A549 (cell line): ENCODE measurements around the gene SEMA3C. TPM values are rescaled to one million over a fixed set of nuclear protein-coding genes. Genes with fewer than 3 reads are reported as not detected.

ENCODE experiments used
- ATAC-seq, 2 experiments: fragments of 200-7000 bp in 1 of 2; fragments of >200 bp in 1 of 2; cut with Nextera tagmentation in 1 of 2; cut with Tn5 transposase in 1 of 2; 3 replicates each; pipeline versions ENCODE4 v1.8.0 to v1.9.1; 2018 to 2020; ENCODE audit warnings: mild to moderate bottlenecking in 1 of 2, moderate library complexity in 1 of 2
- CTCF ChIA-PET: fragments of 300-600 bp; sonication (Branson Sonifier 250); formaldehyde crosslinking; extraction: SDS; loops from one replicate; lab custom pipeline; 2021; ENCODE audit warnings: antibody characterized with exemption, inconsistent platforms; lab: Yijun Ruan, JAX
- POLR2A ChIA-PET: fragments of 350-600 bp; formaldehyde crosslinking; extraction: SDS; loops from one replicate; lab custom pipeline; 2021; ENCODE audit warnings: antibody characterized with exemption, inconsistent platforms; lab: Yijun Ruan, JAX
- DNase-seq, 2 experiments: peaks; one replicate each; pipeline versions ENCODE4 v3.0.0 to v3.0.0-alpha.2; 2011 to 2016; ENCODE audit warnings: low read depth in 1 of 2, low spot score in 1 of 2
- FAIRE-seq: peaks from 2 replicates; lab custom pipeline; 2011; peaks lifted over from hg19 to GRCh38; lab: Jason Lieb, UNC
- H3K27ac ChIP-seq, 2 experiments: fragments of >200 bp; sonication (Bioruptor Twin); formaldehyde crosslinking; 3 replicates each; pipeline ENCODE4 v1.5.1; 2016 to 2017
- H3K4me1 ChIP-seq: fragments of >200 bp; sonication (Bioruptor Twin); formaldehyde crosslinking; 3 replicates; pipeline ENCODE4 v1.6.1; 2016
- H3K4me2 ChIP-seq: fragments of >200 bp; sonication (Bioruptor Twin); formaldehyde crosslinking; 3 replicates; pipeline ENCODE4 v1.6.1; 2016
- H3K4me3 ChIP-seq: fragments of >200 bp; sonication (Bioruptor Twin); formaldehyde crosslinking; 3 replicates; pipeline ENCODE4 v1.5.1; 2016
- H3K9me3 ChIP-seq: fragments of >200 bp; sonication (Bioruptor Twin); formaldehyde crosslinking; 3 replicates; pipeline ENCODE4 v1.6.1; 2016
- BHLHE40 ChIP-seq: IDR thresholded peaks from 2 replicates; pipeline ENCODE4 v1.6.1; 2012; ENCODE audit warnings: low read depth, low read length, inconsistent platforms
- CBX8 ChIP-seq: fragments of 200-600 bp; sonication (generic); IDR thresholded peaks from 2 replicates; pipeline ENCODE4 v1.6.1; 2016
- CEBPB ChIP-seq, 2 experiments: fragments of >200 bp in 1 of 2; sonication (Bioruptor Twin) in 1 of 2; formaldehyde crosslinking in 1 of 2; IDR thresholded peaks; 2 replicates each; pipeline ENCODE4 v1.6.1; 2012 to 2016
- CHD2 ChIP-seq: fragments of 150-350 bp; IDR thresholded peaks from 2 replicates; pipeline ENCODE4 v1.6.1; 2014; ENCODE audit warnings: low read length; ENCODE audit not compliant: partially characterized antibody
- CHD4 ChIP-seq: fragments of 200-600 bp; sonication (generic); IDR thresholded peaks from 2 replicates; pipeline ENCODE4 v1.6.1; 2016; ENCODE audit warnings: antibody characterized with exemption, mild to moderate bottlenecking, borderline replicate concordance
- EHF ChIP-seq: fragments of 250-450 bp; sonication (Bioruptor Pico); IDR thresholded peaks from 2 replicates; pipeline ENCODE4 v1.5.0; 2020; ENCODE audit warnings: mild to moderate bottlenecking
- ELK1 ChIP-seq: fragments of 150-350 bp; IDR thresholded peaks from 2 replicates; pipeline ENCODE4 v1.6.1; 2014; ENCODE audit warnings: low read depth, mild to moderate bottlenecking, low read length
- EP300 ChIP-seq, 2 experiments: fragments of >200 bp; sonication (Bioruptor Twin); formaldehyde crosslinking; IDR thresholded peaks; 2 replicates in 1 of 2; 3 replicates in 1 of 2; pipeline ENCODE4 v1.6.1; 2016 to 2017
- ESRRA ChIP-seq: fragments of 150-350 bp; IDR thresholded peaks from 2 replicates; pipeline ENCODE4 v1.6.1; 2014; ENCODE audit warnings: mild to moderate bottlenecking, low read length, borderline replicate concordance
- FOSL2 ChIP-seq, 2 experiments: fragments of 450-650 bp in 1 of 2; fragments of >200 bp in 1 of 2; sonication (Bioruptor Twin) in 1 of 2; formaldehyde crosslinking; IDR thresholded peaks; 2 replicates each; pipeline versions ENCODE4 v1.5.0 to v1.6.1; 2016 to 2020; ENCODE audit warnings: mild to moderate bottlenecking in 1 of 2, moderate library complexity in 1 of 2
- FOXS1 ChIP-seq: fragments of 250-450 bp; sonication (Bioruptor Pico); IDR thresholded peaks from 2 replicates; pipeline ENCODE4 v1.5.0; 2020; ENCODE audit warnings: mild to moderate bottlenecking, moderate library complexity
- HMGXB4 ChIP-seq: fragments of 250-450 bp; sonication (Bioruptor Pico); IDR thresholded peaks from 2 replicates; pipeline ENCODE4 v1.5.0; 2021; ENCODE audit warnings: mild to moderate bottlenecking, moderate library complexity, borderline replicate concordance
- HOXB13 ChIP-seq: fragments of 250-450 bp; sonication (Bioruptor Pico); IDR thresholded peaks from 2 replicates; pipeline ENCODE4 v1.5.0; 2020; ENCODE audit warnings: low read depth, mild to moderate bottlenecking, moderate library complexity
- JUNB ChIP-seq: fragments of >200 bp; sonication (Bioruptor Twin); formaldehyde crosslinking; IDR thresholded peaks from 2 replicates; pipeline ENCODE4 v1.6.1; 2016
- KDM5A ChIP-seq: fragments of 200-600 bp; sonication (generic); IDR thresholded peaks from 2 replicates; pipeline ENCODE4 v1.6.1; 2016; ENCODE audit warnings: antibody characterized with exemption, mild to moderate bottlenecking
- MAZ ChIP-seq: fragments of 150-350 bp; IDR thresholded peaks from 2 replicates; pipeline ENCODE4 v1.6.1; 2014; ENCODE audit warnings: antibody characterized with exemption, low read depth, low read length, borderline replicate concordance
- MYC ChIP-seq: IDR thresholded peaks from 2 replicates; pipeline ENCODE4 v1.6.1; 2012; ENCODE audit warnings: mild to moderate bottlenecking, inconsistent platforms, low read length, improper control_type of control experiment, borderline replicate concordance
- PHF8 ChIP-seq: fragments of 200-600 bp; sonication (generic); IDR thresholded peaks from 2 replicates; pipeline ENCODE4 v1.6.1; 2016; ENCODE audit warnings: low read depth, mild to moderate bottlenecking, antibody characterized with exemption, moderate library complexity, borderline replicate concordance
- POLR2AphosphoS2 ChIP-seq: conservative IDR thresholded peaks from 2 replicates; pipeline ENCODE4 v1.6.1; 2012; ENCODE audit warnings: low read length, improper control_type of control experiment, inconsistent platforms
- RARB ChIP-seq: fragments of 250-450 bp; sonication (Bioruptor Pico); IDR thresholded peaks from 2 replicates; pipeline ENCODE4 v1.8.0; 2021; ENCODE audit warnings: mild to moderate bottlenecking, moderate library complexity
- SMC3 ChIP-seq: fragments of >200 bp; sonication (Bioruptor Twin); formaldehyde crosslinking; IDR thresholded peaks from 3 replicates; pipeline ENCODE4 v1.6.1; 2018; ENCODE audit warnings: inconsistent platforms
- SREBF2 ChIP-seq: fragments of 450-650 bp; IDR thresholded peaks from 2 replicates; pipeline ENCODE4 v1.6.1; 2014; ENCODE audit warnings: mild to moderate bottlenecking, moderate library complexity
- TFCP2L1 ChIP-seq: fragments of 250-450 bp; sonication (Bioruptor Pico); IDR thresholded peaks from 2 replicates; pipeline ENCODE4 v1.5.0; 2021; ENCODE audit warnings: mild to moderate bottlenecking
- ZC3H11A ChIP-seq: fragments of 450-650 bp; IDR thresholded peaks from 2 replicates; pipeline ENCODE4 v1.6.1; 2014; ENCODE audit warnings: antibody characterized with exemption, mild to moderate bottlenecking
- ZFP36 ChIP-seq: fragments of 450-650 bp; IDR thresholded peaks from 2 replicates; pipeline ENCODE4 v1.6.1; 2014; ENCODE audit warnings: borderline replicate concordance; ENCODE audit not compliant: partially characterized antibody
- ZNF302 ChIP-seq: fragments of 250-450 bp; sonication (Bioruptor Pico); IDR thresholded peaks from 2 replicates; pipeline ENCODE4 v1.9.0; 2021; ENCODE audit warnings: inconsistent platforms, mild to moderate bottlenecking, moderate library complexity
- WGBS: methylation state at CpG from one replicate; pipeline ENCODE4 v1.1.6; 2017; ENCODE audit errors: missing lambda C conversion rate; 5-methylcytosine and 5-hydroxymethylcytosine counted together
- polyA plus RNA-seq, 4 experiments: library from polyadenylated mRNA; depleted of rRNA in 3 of 4; stranded (reverse); fragments of >200 nt; fragmentation: RNase III in 1 of 4; extraction: RNeasy Plus Mini Kit Qiagen cat#74134 plus additional on column Dnase treatment in 1 of 4; gene quantifications; 2 replicates in 3 of 4; 3 replicates in 1 of 4; pipeline ENCODE4 v1.2.3, GENCODE V29; 2011 to 2017
- TF ChIP-seq, protein P1 (sequence below): fragments of >200 bp; sonication (Bioruptor Twin); formaldehyde crosslinking; IDR thresholded peaks from 3 replicates; pipeline ENCODE4 v1.6.1; 2016
- TF ChIP-seq, protein P2 (sequence below): fragments of >200 bp; sonication (Bioruptor Twin); formaldehyde crosslinking; IDR thresholded peaks from 2 replicates; pipeline ENCODE4 v1.6.1; 2016

Gene SEMA3C
- polyA plus RNA-seq, 2 of the 4 experiments (the other 2 are of a cell fraction) = 78.1 to 212 TPM

- TF ChIP-seq SMC3 (no peak), ESRRA (no peak), EHF (CRISPR knock-in tag) (no peak), SREBF2 (no peak), CBX8 (no peak), JUNB (no peak), RARB (CRISPR knock-in tag) (no peak), CEBPB (IDR thresholded peaks at IDR 0.05) (no peak), HOXB13 (no peak), EP300 (IDR thresholded peaks at IDR 0.05) (no peak), MYC (no peak), ZFP36 (no peak), TFCP2L1 (CRISPR knock-in tag) (no peak), HMGXB4 (CRISPR knock-in tag) (no peak), CHD2 (no peak), KDM5A (no peak), MAZ (no peak), PHF8 (no peak)
- TF ChIP-seq, protein P1, sequence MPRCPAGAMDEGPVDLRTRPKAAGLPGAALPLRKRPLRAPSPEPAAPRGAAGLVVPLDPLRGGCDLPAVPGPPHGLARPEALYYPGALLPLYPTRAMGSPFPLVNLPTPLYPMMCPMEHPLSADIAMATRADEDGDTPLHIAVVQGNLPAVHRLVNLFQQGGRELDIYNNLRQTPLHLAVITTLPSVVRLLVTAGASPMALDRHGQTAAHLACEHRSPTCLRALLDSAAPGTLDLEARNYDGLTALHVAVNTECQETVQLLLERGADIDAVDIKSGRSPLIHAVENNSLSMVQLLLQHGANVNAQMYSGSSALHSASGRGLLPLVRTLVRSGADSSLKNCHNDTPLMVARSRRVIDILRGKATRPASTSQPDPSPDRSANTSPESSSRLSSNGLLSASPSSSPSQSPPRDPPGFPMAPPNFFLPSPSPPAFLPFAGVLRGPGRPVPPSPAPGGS = no peak
- FAIRE-seq (no peak), ATAC-seq (no peak), DNase-seq (no peak)
- no peak overlapping the region for H3K4me2 ChIP-seq
- WGBS = 89% methylated on average over 5 of the region's 5 CpGs
- H3K27ac ChIP-seq = peak overlapping the region; percentile 3 to 33; a peak in 3 of 6 replicates
- H3K4me3 ChIP-seq = no peak overlapping the region
- CTCF ChIA-PET = interaction anchor here (1.8 to 2.2 kb wide), 2 partner anchors 18 to 646 kb away, joined by 4 to 5 read pairs; no protein-coding TSS in a partner anchor
- no peaks in the 10 kb centered on the region for H3K9me3 ChIP-seq
- H3K4me1 ChIP-seq = peaks cover 84% of the 10 kb centered on the region
- POLR2A ChIA-PET = no interaction called here
Measured at GRCh38 chr7:80824253-80824652, 94.6 kb downstream of the SEMA3C start.

DNA sequence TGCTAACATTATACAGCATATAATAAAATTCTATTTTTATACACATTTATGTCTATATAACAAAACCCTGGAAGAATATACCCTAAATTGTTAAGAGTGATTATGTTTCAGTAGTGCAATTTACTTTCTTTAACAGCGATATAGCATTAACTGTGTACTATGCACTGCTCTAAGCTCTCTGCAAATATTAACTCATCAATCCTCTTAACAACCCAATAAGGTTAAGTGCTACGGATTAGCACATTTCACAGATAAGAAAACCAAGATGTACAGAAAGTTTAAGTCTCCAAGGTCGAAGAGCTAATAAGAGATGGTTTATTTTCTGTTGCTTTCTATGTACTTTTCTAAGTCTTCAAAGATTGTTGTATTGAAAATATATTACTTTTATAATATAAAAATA, 95.8 kb downstream of the SEMA3C start:
- no peaks in the 10 kb centered on the region for H3K9me3 ChIP-seq
- no peak for FAIRE-seq
- ChIA-PET CTCF (interaction anchor here (1.8 to 2.2 kb wide), 2 partner anchors 19 to 647 kb away, joined by 4 to 5 read pairs; no protein-coding TSS in a partner anchor), POLR2A (no interaction called here)
- no peak overlapping the region; a peak in 1 of 6 replicates for H3K27ac ChIP-seq
- H3K4me2 ChIP-seq = no peak overlapping the region
- no peak for ATAC-seq
- DNase-seq = no peak
- 81% methylated on average over 3 of the region's 3 CpGs for WGBS
- peaks cover 77% of the 10 kb centered on the region for H3K4me1 ChIP-seq
- H3K4me3 ChIP-seq = no peak overlapping the region
- TF ChIP-seq FOSL2 (IDR thresholded peaks at IDR 0.05) = no peak
- no peak for TF ChIP-seq FOSL2 (CRISPR knock-in tag; IDR thresholded peaks at IDR 0.05)
- TF ChIP-seq ELK1 = no peak
- TF ChIP-seq POLR2AphosphoS2 = no peak
- no peak for TF ChIP-seq HOXB13
- TF ChIP-seq BHLHE40 = no peak
- TF ChIP-seq, protein P1 = no peak
- TF ChIP-seq ZNF302 (CRISPR knock-in tag) = no peak
- TF ChIP-seq, protein P2, sequence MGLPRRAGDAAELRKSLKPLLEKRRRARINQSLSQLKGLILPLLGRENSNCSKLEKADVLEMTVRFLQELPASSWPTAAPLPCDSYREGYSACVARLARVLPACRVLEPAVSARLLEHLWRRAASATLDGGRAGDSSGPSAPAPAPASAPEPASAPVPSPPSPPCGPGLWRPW = no peak
- TF ChIP-seq ZC3H11A = no peak
- no peak for TF ChIP-seq FOXS1 (CRISPR knock-in tag)
- no peak for TF ChIP-seq ESRRA
- no peak for TF ChIP-seq CHD4
